ENCODE measurements around the gene ANTXR1.

DNA sequence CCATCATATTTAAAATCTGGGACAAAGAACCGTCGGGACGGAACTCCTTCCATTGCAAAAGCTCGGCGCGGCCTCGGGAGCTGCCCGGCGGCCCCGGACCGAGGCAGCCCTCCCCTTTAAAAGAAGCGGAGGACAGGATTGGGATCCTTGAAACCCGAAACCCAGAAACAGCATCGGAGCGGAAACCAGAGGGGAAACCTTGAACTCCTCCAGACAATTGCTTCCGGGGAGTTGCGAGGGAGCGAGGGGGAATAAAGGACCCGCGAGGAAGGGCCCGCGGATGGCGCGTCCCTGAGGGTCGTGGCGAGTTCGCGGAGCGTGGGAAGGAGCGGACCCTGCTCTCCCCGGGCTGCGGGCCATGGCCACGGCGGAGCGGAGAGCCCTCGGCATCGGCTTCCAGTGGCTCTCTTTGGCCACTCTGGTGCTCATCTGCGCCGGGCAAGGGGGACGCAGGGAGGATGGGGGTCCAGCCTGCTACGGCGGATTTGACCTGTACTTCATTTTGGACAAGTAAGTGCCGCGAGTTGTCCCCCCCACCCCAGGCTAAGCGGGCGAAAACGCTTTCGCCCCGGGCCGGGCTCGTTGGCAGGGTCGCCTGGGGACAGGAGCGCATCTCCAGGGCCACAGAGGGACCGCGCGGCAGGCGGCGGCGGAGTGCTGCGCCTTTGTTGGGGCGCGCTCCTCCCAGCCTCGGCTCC lies at the start of gene ANTXR1:
- TF ChIP-seq CTCF (conservative IDR thresholded peaks at IDR 0.05) (peak; percentile 64), ZFX (IDR thresholded peaks at IDR 0.05) (no peak)

Measured in C4-2B (cell line).